SIG-M5 (cell line): ENCODE results near the gene FBXO34.
"Not testable (repeated sequence)": the region's sequence is repeated elsewhere in the genome, so short reads cannot be mapped to it uniquely, and the experiment has no call there.

ENCODE experiments used
- DNase-seq: peaks from one replicate; lab custom pipeline; 2025; lab: John Stamatoyannopoulos, UW

Gene FBXO34

DNA sequence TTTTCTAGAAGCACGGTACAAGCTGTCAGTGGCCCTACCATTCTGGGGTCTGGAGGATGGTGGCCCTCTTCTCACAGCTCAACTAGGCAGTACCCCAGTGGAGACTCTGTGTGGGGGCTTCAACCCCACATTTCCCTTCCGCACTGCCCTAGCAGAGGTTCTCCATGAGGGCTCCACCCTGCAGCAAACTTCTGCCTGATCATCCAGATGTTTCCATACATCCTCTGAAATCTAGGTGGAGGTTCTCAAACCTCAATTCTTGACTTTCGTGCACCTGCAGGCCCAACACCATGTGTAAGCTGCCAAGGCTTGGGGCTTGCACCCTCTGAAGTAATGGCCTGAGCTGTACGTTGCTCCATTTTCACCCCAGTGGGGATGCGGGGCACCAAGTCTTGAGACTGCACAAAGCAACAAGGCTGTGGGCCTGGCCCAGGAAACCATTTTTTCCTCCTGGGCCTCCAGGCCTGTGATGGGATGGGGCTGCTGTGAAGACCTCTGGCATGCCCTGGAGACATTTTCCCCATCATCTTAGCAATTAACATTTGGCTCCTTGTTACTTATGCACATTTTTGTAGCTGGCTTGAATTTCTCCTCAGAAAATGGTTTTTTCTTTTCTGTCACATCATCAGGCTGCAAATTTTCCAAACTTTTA lies 41.3 kb downstream of the FBXO34 start:
- DNase-seq = not testable (repeated sequence)

DNA sequence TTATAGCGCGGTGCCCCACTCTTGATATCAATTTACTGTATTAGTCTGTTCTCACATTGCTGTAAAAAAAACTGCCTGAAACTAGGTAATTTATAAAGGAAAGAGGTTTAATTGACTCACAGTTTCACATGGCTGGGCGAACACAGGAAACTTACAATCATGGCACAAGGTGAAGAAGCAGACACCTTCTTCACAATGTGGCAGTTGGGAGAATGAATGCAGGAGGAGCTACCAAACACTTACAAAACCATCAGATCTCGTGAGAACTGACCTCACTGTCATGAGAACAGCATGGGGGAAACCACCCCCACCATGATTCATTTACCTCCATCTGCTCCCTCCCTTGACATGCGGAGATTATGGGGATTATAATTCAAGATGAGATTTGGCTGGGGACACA lies 42.3 kb downstream of the FBXO34 start:
- DNase-seq = no peak

DNA sequence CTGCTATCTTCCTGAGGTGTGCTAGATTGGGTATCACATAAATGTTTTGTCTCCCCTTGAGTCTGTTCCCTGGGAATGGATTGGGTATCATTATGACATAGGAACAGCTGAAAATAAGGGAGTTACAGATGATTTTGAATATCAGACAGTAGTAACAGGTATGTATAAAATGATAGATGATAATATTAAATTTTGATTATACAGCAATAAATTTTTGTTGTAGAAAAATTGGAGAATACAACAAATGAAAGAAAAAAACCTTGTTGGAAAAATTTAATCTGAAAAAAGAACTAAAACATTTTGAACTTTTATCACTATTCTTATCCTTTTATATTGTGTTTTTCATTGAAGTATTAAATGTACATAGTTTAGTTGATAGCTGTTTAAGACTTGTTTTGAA lies 43.2 kb downstream of the FBXO34 start:
- DNase-seq = no peak

DNA sequence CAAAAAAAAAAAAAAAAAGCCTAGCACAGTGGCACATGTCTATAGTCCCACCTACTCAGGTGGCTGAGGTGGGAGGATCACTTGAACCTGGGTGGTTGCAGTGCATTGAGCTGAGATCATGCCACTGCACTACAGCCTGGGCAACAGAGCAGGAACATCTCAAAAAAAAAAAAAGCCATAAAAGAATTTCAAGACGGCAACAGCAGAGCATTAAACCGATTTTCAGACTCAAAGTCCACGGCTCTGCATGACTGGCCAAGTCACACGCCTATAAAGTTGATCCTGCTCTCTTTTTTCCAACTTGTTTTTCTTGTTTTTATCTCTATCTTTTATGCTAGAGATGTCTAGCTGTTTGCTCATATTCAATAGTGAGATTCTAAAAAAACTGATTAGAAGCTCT lies 45.3 kb downstream of the FBXO34 start:
- DNase-seq = no peak

DNA sequence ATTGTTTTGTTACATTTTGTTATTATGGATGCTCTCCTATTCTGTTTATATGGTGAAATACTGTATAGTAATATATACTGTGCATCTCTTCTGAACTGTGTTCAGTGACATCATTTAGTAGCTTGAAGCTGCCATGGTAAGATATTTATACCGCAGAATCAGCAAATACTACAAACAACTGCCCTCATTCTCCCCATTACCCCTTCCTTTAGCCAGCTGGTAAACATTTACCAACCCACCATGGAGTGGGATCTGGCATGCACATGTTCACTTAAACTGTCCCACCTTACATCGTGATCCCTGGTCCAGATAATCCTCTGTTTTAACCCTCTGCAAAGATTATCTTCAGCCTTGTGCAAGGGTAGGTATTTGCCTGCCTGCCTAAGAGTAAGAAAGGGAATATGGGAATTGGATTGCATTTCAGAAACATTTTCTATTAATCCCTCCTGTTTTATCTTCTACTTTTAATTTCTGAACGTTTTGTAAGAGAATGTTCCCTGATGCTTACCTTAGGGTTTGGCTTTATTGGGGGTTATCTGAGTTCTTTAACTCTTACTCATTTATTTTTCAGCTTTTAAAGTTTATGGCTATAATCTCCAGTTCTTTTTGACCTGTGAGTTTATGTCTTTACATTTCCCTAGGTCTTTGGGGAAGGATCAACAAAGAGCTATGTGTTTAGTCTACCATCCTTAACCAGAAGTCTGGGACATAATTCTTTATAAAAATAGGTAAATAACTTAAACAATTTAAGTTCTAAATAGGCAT lies 46.5 kb downstream of the FBXO34 start:
- DNase-seq = no peak

DNA sequence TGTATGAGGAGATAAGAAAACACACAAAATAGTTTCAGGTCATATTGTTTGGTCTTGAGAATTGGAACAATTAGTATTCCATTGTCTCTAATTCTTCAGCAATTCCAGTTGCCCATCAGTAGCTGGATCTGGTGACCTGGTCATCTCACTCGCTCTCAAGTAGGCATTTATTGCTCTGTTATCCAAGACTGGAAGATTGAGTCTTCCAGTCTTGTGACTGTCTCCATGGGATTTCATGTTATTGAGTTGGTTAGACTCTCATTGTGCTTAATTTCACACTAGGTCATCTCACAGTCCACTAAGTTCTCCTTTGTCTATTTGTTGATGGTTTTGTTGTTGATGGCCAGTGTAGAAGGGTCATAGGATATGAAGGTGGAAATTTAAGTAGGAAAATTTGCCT lies 47.5 kb downstream of the FBXO34 start:
- no peak for DNase-seq

DNA sequence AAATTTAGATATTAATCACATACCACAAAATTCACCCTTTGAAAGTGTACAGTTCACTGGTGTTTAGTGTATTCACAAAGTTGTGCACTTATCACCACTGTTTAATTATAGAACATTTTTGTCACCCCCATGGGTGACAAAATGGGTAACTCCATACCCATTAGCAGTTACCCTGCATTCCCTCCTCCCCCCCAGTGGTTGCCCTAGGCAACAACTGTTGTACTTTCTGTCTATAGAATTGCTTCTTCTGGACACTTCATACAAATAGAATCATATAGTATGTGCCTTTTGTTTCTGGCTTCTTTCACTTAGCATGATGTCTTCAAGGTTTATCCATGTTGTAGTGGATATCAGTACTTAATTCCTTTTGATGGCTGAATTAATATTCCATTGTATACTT lies 52.7 kb downstream of the FBXO34 start:
- no peak for DNase-seq

DNA sequence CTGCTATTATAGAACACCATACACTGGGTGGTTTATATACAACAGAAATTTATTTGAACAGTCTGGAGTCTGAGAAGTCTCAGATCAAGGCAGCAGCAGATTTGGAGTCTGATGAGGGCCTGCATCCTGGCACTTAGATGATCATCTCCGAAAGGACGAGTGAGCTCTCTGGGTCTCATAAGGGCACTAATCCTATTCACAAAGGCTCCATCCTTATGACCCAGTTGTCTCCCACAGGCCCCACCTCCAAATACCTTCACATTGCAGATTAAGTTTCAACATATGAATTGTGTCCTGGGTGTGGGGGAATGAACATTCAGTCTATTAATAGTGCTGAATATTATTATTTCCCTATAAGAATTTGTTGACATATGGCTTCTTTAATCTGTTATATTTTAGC lies 53.6 kb downstream of the FBXO34 start:
- no peak for DNase-seq

DNA sequence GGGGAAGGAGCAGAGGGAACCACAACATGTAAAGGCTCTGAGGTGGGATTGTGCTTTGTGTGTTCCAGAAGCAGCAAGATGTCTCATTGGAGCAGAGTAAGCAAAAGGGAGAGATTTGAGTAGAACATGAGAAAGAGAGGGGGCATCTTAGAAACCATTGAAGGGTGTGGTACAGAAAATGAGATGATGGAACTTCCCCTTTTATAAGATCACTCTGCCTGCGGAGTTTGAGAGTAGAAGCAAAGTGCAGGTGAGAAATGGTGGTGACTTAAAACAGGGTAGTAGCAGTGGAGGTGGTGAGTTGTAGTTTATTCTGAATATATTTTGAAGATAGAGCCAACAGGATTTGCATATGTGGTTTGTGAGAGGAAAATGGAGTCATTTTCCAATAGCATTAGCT lies 56.0 kb downstream of the FBXO34 start:
- DNase-seq = no peak

DNA sequence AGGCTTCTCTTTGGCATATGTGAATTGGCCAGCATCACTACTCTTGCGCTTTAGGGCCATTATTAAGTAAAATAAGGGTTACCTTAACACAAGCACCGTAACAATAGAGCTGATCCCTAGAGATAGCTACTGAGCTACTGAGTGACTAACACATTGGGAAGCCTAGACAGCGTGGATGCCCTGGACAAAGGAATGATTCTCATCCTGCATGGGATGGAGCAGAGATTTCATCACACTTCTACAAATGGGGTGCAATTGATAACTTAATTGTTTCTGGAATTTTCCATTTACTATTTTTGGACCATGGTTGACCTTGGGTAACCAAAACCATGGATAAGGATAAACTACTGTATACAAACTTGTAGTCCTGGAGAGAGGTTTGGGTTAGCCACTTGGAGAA lies 57.1 kb downstream of the FBXO34 start:
- no peak for DNase-seq

DNA sequence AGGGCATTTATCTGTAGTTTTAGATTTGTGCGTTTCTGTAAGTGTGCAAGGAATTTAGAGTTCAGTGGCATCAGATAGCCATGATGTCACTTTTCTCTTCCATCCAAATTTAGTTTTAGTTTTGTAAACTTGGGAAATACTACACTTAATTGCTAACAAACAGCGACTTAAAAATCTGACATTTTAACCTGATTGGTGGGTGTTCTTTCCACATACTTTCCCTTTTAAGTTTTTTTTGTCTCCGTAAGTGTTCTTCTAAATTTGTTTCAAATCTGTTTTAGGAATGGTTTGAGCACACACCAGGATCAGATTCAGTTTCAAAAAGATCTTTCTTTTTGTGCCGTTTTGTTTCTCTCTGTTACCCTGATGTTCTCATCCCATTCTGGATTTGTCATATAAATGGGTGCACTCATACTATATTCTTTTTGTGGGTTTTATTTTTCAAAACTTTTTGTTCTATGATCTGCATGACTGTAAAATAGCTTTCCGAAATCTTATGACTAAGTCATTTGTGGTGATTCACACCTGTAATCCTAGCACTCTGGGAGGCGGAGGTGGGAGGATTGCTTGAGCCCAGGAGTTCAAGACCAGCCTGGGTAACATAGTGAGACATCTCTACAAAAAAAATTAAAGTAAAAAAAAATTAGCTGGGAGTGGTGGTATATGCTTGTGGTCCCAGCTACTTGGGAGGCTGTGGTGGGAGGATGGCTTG lies 58.9 kb downstream of the FBXO34 start:
- no peak for DNase-seq

DNA sequence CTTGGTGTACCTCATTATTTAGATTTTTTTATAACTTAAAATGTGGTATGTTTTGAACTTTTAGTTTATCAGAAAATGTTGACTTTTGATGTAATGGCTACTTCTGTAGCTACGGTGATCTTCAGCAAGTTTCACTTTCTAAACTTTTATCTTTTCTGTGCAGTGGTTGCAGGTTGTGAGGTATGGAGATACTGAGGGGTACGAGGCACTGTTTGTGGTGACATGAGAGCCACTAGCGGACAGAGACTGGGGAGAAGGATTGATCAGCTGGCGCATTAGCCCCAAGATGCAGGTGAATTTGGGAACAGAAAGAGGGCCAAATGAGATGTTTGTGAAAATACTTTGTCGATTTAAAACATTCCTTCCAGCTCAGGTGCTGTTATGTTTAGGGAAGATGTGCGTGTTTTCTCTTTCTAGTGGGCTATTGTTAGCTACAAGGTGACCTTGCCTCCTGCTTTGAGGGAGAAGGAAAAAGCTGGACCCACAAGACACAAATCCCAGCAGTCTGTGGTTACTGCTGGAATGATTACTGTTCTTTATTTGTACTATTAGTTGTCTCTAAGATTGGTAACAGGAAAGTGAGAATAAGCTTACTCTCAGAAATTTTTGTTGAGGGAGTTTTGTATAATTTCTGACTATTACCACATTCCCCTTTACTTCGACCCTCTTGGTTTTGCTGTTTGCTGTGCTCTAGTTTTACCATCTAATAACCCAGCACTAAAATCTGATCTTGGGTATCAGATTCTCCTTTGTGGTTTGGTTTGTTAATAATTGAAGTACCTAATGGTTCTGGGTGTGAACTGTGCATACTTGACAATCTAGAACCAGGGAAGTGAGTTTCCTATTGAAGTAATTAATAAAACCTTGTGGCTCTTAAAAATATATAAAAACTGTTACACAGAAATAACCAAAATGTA lies 61.7 kb downstream of the FBXO34 start:
- DNase-seq = no peak

DNA sequence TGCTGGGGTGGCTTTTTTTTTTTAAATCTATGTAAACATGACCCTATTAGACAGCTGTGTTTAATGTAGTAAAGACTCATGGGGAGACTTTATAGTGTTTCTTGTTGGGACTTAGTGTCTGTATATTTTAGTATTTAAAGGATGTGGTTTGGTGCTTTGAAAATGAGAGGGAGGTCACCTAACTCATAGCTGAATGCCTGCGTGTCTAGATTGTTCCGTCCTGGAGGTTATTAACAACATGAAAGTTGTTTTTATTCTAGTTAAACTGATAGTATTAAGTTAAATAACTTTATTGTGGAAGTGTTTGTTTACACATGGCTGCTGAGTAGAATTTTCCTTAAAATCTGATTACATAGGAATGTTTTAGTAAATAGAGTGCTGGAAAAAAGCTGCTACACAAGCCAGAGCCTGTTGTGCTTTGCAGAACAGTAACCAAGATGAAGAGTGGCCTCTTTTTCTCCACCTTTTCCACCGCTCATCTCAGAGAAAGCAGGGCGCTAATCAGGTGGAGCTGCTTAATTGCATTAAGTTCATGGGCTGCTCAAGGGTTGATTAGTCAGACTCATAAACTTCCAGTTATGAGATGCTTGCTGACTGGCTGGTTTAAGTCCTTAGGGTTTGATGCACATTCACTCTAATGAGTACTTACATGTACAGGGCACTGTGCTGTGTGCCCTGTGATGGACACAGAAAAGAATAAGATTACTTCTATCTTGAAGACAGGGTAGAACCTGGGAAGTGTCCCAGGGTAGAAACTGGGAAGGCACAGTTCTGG lies 62.7 kb downstream of the FBXO34 start:
- no peak for DNase-seq

DNA sequence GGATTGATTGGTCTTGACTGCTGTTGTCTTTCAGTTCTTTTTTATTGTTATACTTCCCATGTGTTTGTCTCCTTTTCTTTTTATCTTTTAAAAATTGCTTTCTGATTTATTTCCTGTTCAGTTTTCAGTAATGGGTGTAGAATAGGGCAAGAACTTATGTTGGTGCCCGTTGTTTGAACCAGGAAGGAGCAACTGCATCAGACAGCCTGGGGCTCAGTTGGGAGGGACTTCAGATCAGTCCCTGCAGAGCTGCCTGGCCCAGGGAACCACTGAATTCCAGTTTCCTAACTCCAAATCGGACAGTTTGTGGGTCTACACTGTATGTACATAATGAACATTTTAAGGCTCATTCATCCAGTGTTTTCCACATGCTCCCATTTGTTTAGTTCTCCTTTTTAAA lies 64.9 kb downstream of the FBXO34 start:
- no peak for DNase-seq

DNA sequence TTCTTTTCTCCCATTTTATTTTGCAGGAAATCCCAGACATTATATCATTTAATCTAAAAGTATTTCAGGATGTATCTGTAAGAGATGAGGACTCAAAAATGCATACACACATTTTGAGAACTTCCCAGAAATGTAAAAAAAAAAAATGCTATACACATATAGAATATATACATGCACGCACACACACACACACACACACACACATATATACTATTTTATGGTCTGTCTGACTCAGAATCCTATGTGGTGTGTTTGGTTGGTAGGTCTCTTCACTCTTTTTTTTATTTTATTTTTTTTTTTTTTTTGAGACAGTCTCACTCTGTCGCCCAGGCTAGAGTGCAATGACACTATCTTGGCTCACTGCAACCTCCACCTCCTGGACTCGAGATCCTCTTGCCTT lies 65.5 kb downstream of the FBXO34 start:
- DNase-seq = no peak

DNA sequence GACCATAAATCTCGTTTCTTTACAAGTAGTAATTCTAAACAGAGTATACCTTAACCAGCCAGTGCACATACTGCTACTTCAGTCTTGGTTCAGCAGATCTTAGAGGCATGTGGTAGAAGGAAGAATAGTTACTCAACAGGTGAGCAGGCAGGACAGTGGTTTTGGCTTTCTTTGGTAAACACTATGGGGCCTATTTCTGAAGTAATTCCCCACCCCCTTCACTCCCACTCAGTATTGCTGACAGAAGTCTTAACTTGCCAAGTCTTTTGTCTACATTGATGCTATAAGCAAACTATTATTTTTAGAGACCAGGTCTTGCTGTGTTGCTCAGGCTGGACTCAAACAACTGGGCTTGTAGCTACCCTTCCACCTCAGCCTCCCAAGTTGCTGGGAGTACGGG lies 68.5 kb downstream of the FBXO34 start:
- DNase-seq = no peak

DNA sequence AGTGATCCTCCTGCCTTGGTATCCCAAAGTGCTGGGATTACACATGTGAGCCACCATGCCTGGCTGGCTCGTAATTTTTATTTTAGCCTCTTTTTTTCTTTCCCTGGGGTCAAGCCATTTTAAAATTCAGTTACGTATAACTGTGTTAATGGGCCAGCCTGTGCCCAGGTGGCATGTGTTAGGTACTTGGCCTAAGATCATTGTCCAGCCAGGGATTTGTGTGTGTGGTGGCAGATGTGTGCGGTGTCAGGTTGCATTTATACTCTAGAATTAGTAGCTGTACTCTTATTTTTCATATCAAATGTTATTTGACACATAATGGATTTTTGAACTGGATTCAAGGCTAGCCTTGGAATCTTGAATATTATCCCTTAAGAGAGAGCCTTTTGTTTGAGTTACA lies 69.3 kb downstream of the FBXO34 start:
- no peak for DNase-seq

DNA sequence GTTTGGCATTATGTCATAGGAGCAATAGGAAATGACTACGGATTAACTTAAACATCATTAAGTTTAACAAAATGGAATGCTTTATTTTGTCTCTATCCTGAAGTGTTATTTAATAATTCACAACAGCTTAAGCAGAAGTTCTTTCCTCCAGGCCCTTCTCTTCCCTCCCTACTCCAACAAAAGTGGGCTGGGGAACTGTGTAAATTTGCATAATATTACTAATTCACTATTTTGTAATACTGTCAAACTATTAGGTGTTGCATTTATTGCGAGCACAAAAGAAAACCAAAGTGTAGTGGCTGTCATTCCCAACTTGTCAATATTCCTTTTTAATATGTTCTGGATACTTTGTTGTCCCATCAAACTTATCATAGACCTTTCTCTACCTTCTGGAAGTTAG lies 70.6 kb downstream of the FBXO34 start:
- no peak for DNase-seq

DNA sequence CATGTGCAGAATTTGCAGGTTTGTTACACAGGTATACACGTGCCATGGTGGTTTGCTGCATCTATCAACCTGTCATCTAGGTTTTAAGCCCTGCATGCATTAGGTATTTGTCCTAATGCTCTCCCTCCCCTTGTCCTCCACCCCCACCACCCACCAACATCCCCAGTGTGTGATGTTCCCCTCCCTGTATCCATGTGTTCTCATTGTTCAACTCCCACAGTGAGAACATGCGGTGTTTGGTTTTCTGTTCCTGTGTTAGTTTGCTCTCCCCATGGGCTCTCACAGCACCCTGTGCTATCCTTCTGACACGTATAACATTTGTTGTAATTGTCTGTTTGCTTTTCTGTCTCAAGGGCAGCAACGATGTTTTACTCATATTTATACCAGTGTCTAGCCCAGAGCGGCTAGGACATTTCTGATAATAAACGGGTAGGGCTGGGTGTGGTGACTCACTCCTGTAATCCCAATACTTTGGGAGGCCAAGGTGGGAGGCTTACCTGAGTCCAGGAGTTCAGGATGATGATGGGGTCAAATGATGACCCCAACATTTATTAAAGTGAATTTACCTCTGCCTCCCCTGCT lies 73.5 kb downstream of the FBXO34 start:
- DNase-seq = not testable (repeated sequence)

DNA sequence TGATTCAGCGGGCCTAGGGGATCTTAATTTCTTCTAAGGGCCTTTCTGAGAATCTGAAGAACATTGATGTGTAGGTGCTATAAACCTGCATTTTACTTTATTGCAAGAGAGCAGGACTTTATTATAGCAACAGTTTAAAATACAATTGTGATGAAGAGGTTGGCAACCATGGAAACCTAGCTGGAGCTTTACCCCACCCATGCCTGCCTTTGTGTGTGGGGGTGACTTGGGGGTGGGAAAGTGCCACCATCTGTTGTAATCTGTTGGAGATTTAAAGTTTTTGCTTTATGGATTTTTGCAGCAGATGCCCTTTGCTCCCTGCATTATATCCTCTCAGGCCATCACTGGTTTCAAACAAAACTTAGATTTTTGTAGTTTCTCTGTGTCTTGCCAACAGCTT lies 75.8 kb downstream of the FBXO34 start:
- no peak for DNase-seq

DNA sequence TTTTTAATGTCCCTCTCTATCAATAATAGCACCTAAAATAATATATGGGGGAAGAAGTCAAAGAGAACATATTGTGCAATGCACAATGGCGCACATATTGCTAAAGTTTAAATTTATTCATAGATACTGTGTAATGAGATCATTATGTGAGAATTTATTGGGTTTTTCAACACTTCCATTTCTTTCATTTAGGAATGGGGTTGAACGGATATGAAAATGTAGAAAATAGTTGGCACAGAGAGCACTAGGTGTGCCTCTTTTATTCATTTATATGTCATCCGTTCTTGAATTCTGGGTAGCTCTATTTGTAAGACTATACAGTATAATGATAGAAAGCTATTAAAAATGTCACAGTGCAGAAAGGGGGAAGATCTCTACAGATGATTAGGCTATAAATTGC lies 76.5 kb downstream of the FBXO34 start:
- no peak for DNase-seq
